ENCODE measurements around the gene TRPM2. TPM values are rescaled to one million over a fixed set of nuclear protein-coding genes. Genes with fewer than 3 reads are reported as not detected.

The TRPM2 gene
- total and polyA plus RNA-seq, 12 donors = 1.5 to 28.3 (median 11.3) TPM

DNA sequence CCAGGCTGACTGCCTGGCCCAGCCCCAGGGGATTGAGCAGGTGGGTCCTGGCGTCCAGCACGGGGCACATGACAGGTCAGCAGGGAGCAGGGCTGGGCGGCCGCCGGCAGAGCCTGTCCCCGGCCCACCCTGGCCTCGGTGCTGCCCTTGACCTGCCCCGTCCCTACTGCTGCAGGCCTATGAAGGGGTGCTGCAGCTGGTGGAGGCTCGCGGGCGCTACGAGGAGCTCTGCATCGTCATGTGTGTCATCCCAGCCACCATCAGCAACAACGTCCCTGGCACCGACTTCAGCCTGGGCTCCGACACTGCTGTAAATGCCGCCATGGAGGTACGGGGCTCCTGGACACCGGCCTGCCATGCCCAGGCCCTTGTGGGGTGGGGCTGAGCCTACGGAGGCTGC is 29.8 kb upstream of the TRPM2 start:
- H3K4me3 ChIP-seq = no peak overlapping the region
- no peak overlapping the region for H3K27ac ChIP-seq
- no peaks in the 10 kb centered on the region for H3K27me3 ChIP-seq
- DNase-seq = no peak
- H3K9me3 ChIP-seq (replicated peaks in 1 of 3) = no peaks in the 10 kb centered on the region
- intact Hi-C loops (cut with DNase I) = loop anchor here in 1 of 2 donors (10.0 kb wide), 1 partner anchor 141 kb away; no protein-coding TSS in a partner anchor
- H3K4me1 ChIP-seq (replicated peaks in 1 of 2) = no peaks in the 10 kb centered on the region
- WGBS, 4 donors = 84 to 94% (median 89%) methylated on average over 6 to 20 of the region's 20 CpGs; no CpG with 5 or more reads in 1 of the 4 donors
- TF ChIP-seq, protein P1, sequence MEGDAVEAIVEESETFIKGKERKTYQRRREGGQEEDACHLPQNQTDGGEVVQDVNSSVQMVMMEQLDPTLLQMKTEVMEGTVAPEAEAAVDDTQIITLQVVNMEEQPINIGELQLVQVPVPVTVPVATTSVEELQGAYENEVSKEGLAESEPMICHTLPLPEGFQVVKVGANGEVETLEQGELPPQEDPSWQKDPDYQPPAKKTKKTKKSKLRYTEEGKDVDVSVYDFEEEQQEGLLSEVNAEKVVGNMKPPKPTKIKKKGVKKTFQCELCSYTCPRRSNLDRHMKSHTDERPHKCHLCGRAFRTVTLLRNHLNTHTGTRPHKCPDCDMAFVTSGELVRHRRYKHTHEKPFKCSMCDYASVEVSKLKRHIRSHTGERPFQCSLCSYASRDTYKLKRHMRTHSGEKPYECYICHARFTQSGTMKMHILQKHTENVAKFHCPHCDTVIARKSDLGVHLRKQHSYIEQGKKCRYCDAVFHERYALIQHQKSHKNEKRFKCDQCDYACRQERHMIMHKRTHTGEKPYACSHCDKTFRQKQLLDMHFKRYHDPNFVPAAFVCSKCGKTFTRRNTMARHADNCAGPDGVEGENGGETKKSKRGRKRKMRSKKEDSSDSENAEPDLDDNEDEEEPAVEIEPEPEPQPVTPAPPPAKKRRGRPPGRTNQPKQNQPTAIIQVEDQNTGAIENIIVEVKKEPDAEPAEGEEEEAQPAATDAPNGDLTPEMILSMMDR (IDR thresholded peaks at IDR 0.05) = no peak
- TF ChIP-seq POLR2A (IDR thresholded peaks at IDR 0.05) = no peak
- peaks cover 0 to 58% of the 10 kb centered on the region in 2 donors for H3K36me3 ChIP-seq (replicated peaks in 1 of 2)

DNA sequence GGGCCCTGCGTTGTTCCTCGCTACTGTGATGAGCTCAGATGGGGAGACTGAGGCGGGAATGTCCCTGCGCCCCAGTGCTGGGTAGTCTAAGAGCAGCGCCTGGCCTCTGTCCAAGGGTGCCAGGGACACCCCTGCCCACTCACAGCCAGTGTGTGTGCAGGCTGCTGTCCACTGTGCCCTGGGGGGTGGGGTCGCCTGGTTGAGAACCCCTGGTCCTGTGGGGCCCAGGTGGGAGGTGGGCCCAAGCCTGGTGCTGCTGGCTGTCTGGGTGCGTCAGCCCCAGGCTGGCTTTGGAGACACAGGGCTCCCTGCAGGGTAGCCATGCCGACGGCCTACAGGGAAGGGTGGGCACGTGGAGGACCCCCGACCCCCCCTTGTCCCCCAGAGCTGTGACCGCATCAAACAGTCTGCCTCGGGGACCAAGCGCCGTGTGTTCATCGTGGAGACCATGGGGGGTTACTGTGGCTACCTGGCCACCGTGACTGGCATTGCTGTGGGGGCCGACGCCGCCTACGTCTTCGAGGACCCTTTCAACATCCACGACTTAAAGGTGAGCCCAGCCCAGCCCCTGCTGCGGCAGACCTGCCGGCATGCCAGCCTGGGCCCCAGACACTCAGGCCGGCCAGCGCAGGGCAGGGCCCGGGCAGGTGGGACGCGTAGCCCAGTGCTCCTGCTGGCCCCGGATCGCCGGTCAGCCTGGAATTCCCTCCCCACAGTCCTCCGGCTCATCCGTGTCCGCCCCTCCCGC is 29.1 kb upstream of the TRPM2 start:
- intact Hi-C loops (cut with DNase I) = loop anchor here in 1 of 2 donors (10.0 kb wide), 1 partner anchor 141 kb away; no protein-coding TSS in a partner anchor
- TF ChIP-seq POLR2A (IDR thresholded peaks at IDR 0.05) = no peak
- TF ChIP-seq, protein P1 (IDR thresholded peaks at IDR 0.05) = no peak
- no peak for DNase-seq
- H3K9me3 ChIP-seq (replicated peaks in 1 of 3) = no peaks in the 10 kb centered on the region
- H3K4me3 ChIP-seq = no peak overlapping the region
- WGBS, 4 donors = 95 to 100% (median 98%) methylated on average over 6 to 37 of the region's 37 CpGs
- peaks cover 0 to 58% of the 10 kb centered on the region in 2 donors for H3K36me3 ChIP-seq (replicated peaks in 1 of 2)
- no peaks in the 10 kb centered on the region for H3K27me3 ChIP-seq
- no peak overlapping the region for H3K27ac ChIP-seq
- no peaks in the 10 kb centered on the region for H3K4me1 ChIP-seq (replicated peaks in 1 of 2)

DNA sequence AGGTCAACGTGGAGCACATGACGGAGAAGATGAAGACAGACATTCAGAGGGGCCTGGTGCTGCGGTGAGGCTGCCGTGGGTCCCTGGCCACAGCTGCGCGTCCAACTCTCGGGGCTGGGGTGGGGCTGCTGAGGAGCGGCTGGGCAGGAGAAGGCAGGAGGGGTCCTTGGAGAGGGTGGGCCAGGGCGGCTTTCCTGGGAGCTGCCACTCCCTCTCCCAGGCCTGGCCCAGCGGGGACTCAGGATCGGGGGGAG is 28.6 kb upstream of the TRPM2 start:
- no peaks in the 10 kb centered on the region for H3K4me1 ChIP-seq (replicated peaks in 1 of 2)
- TF ChIP-seq POLR2A (IDR thresholded peaks at IDR 0.05) = no peak
- TF ChIP-seq, protein P1 (IDR thresholded peaks at IDR 0.05) = no peak
- DNase-seq = no peak
- H3K36me3 ChIP-seq (replicated peaks in 1 of 2) = peaks cover 0 to 55% of the 10 kb centered on the region in 2 donors
- no peaks in the 10 kb centered on the region for H3K9me3 ChIP-seq (replicated peaks in 1 of 3)
- H3K27ac ChIP-seq = no peak overlapping the region
- intact Hi-C loops (cut with DNase I) = loop anchor here in 1 of 2 donors (10.0 kb wide), 1 partner anchor 140 kb away; no protein-coding TSS in a partner anchor
- H3K27me3 ChIP-seq = no peaks in the 10 kb centered on the region
- H3K4me3 ChIP-seq = no peak overlapping the region
- WGBS, 4 donors = 93 to 95% methylated on average over 11 of the region's 11 CpGs; no CpG with 5 or more reads in 2 of the 4 donors

DNA sequence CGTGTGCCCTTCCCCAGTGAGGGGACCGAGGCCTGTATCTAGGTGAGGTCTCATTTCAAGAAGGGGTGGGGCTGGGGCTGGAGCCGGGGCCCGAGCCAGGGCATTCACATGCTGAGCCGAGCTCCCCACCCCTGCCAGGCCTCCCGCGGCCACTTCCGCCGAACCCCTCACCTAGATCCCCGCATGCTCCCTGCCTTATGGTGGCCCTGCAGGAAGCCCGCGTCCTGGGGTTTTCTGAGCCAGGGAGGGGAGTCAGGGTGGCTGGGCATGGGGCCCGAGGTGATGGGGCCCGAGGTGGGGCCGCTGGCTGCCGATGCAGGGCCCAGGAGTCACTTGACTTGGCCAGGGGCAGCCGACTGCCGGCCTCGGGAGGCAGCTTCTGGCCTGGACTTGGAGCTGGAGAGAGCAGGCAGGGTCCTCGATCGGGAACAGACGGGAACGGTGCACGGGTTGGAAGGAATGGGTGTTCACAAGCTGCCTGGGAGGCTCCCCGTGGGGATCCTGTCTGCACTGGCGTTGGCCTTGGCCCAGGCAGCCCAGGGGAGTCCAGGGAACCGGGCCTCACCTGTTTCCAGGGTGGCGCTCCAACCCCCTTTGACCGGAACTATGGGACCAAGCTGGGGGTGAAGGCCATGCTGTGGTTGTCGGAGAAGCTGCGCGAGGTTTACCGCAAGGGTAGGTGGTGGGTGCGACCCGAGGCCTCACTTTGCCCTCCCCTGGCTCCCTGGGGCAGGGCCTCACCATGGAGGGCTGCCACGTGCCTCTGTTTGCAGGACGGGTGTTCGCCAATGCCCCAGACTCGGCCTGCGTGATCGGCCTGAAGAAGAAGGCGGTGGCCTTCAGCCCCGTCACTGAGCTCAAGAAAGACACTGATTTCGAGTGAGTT is 27.8 kb upstream of the TRPM2 start:
- 89 to 94% (median 92%) methylated on average over 15 to 44 of the region's 44 CpGs for WGBS, 4 donors
- Histone ChIP-seq H3K4me1 (replicated peaks in 1 of 2) (no peaks in the 10 kb centered on the region), H3K36me3 (replicated peaks in 1 of 2) (peaks cover 0 to 47% of the 10 kb centered on the region in 2 donors), H3K4me3 (no peak overlapping the region), H3K9me3 (replicated peaks in 1 of 3) (no peaks in the 10 kb centered on the region), H3K27me3 (no peaks in the 10 kb centered on the region), H3K27ac (no peak overlapping the region)
- no peak for TF ChIP-seq POLR2A (IDR thresholded peaks at IDR 0.05)
- TF ChIP-seq, protein P1 (IDR thresholded peaks at IDR 0.05) = no peak
- no peak for DNase-seq
- intact Hi-C loops (cut with DNase I) = loop anchor here in 1 of 2 donors (10.0 kb wide), 1 partner anchor 139 kb away; no protein-coding TSS in a partner anchor
